HUES6 (cell line): ENCODE results near the gene SRD5A3.
"Not testable (repeated sequence)": the region's sequence is repeated elsewhere in the genome, so short reads cannot be mapped to it uniquely, and the experiment has no call there.

Experiments used
- H3K27ac ChIP-seq: 2 replicates; pipeline ENCODE4 v1.7.0; 2013; ENCODE audit warnings: low read depth, mild to moderate bottlenecking, low read length, inconsistent platforms
- H3K27me3 ChIP-seq: 2 replicates; pipeline ENCODE4 v1.6.1; 2013; ENCODE audit warnings: low read length; ENCODE audit not compliant: control insufficient read depth, insufficient read depth
- H3K36me3 ChIP-seq: 2 replicates; pipeline ENCODE4 v1.6.1; 2013; ENCODE audit warnings: low read length; ENCODE audit not compliant: control insufficient read depth, insufficient read depth
- H3K4me1 ChIP-seq: 2 replicates; pipeline ENCODE4 v1.6.1; 2013; ENCODE audit warnings: low read length; ENCODE audit not compliant: control insufficient read depth, insufficient read depth
- H3K4me3 ChIP-seq: 2 replicates; pipeline ENCODE4 v1.5.1; 2013; ENCODE audit warnings: low read depth, low read length
- H3K9ac ChIP-seq: one replicate; pipeline ENCODE4 v1.6.1; 2013; ENCODE audit warnings: mild to moderate bottlenecking, low read length
- H3K9me3 ChIP-seq: 2 replicates; pipeline ENCODE4 v1.6.1; 2013; ENCODE audit warnings: low read depth, low read length; ENCODE audit not compliant: control insufficient read depth, insufficient read depth

SRD5A3 gene

GRCh38 chr4:55346851-55347255, 811 bp downstream of the SRD5A3 start:
- peak overlapping the region; percentile 91 for H3K4me3 ChIP-seq
- H3K9me3 ChIP-seq, result peaks cover 8% of the 10 kb centered on the region; the same call in 1 of the 2 replicates
- peaks cover 3% of the 10 kb centered on the region; the same call in 1 of the 2 replicates for H3K36me3 ChIP-seq
- H3K27ac ChIP-seq, result peak overlapping the region; percentile 83; the same call in 1 of the 2 replicates
- H3K4me1 ChIP-seq, result 0 out of 2 replicates have a peak, but pooled peaks cover 11% of the 10 kb centered on the region
- H3K27me3 ChIP-seq, result no peaks in the 10 kb centered on the region
- H3K9ac ChIP-seq, result peak overlapping the region; percentile 94

GRCh38 chr4:55347610-55348228, 1.7 kb downstream of the SRD5A3 start:
- Histone ChIP-seq H3K9me3 (peaks cover 8% of the 10 kb centered on the region; the same call in 1 of the 2 replicates), H3K27ac (no peak overlapping the region), H3K4me1 (0 out of 2 replicates have a peak, but pooled peaks cover 11% of the 10 kb centered on the region), H3K36me3 (peaks cover 4% of the 10 kb centered on the region; the same call in 1 of the 2 replicates), H3K4me3 (0 out of 2 replicates have a peak overlapping the region, but pooled peaks have one; percentile 91), H3K9ac (no peak overlapping the region), H3K27me3 (no peaks in the 10 kb centered on the region)

- no peak overlapping the region for H3K4me3 ChIP-seq
- H3K27me3 ChIP-seq, result no peaks in the 10 kb centered on the region
- no peak overlapping the region for H3K9ac ChIP-seq
- H3K9me3 ChIP-seq, result peaks cover 4% of the 10 kb centered on the region; the same call in 1 of the 2 replicates
- 0 out of 2 replicates have a peak, but pooled peaks cover 11% of the 10 kb centered on the region for H3K4me1 ChIP-seq
- no peak overlapping the region for H3K27ac ChIP-seq
- peaks cover 4% of the 10 kb centered on the region; the same call in 1 of the 2 replicates for H3K36me3 ChIP-seq
Observed at GRCh38 chr4:55348466-55348865, 2.4 kb downstream of the SRD5A3 start.

GRCh38 chr4:55350870-55351269, 4.8 kb downstream of the SRD5A3 start:
- not testable (repeated sequence) for H3K27ac ChIP-seq

GRCh38 chr4:55351824-55352223, 5.8 kb downstream of the SRD5A3 start:
- H3K9ac ChIP-seq, result no peak overlapping the region
- H3K27ac ChIP-seq, result no peak overlapping the region
- no peaks in the 10 kb centered on the region for H3K27me3 ChIP-seq
- peaks cover 9% of the 10 kb centered on the region for H3K36me3 ChIP-seq
- H3K4me3 ChIP-seq, result no peak overlapping the region
- 0 out of 2 replicates have a peak, but pooled peaks cover 10% of the 10 kb centered on the region for H3K4me1 ChIP-seq
- H3K9me3 ChIP-seq, result no peaks in the 10 kb centered on the region

More at GRCh38 chr4:55350870-55351269, 4.8 kb downstream of the SRD5A3 start:
- not testable (repeated sequence) for H3K27me3 ChIP-seq, H3K9me3 ChIP-seq, H3K9ac ChIP-seq, H3K4me3 ChIP-seq, H3K36me3 ChIP-seq
- H3K4me1 ChIP-seq, result 0 out of 2 replicates have a peak, but pooled peaks cover 11% of the 10 kb centered on the region

GRCh38 chr4:55352726-55353125, 6.7 kb downstream of the SRD5A3 start:
- Histone ChIP-seq H3K4me1 (0 out of 2 replicates have a peak, but pooled peaks cover 2% of the 10 kb centered on the region), H3K27ac (no peak overlapping the region)

GRCh38 chr4:55353228-55353747, 7.2 kb downstream of the SRD5A3 start:
- H3K4me1 ChIP-seq, H3K27ac ChIP-seq, H3K4me3 ChIP-seq, H3K9ac ChIP-seq, H3K36me3 ChIP-seq, H3K9me3 ChIP-seq, H3K27me3 ChIP-seq: not testable (repeated sequence)

More at GRCh38 chr4:55352726-55353125, 6.7 kb downstream of the SRD5A3 start:
- no peaks in the 10 kb centered on the region for H3K27me3 ChIP-seq
- no peak overlapping the region for H3K9ac ChIP-seq
- H3K4me3 ChIP-seq, result no peak overlapping the region
- H3K9me3 ChIP-seq, result no peaks in the 10 kb centered on the region
- peaks cover 9% of the 10 kb centered on the region for H3K36me3 ChIP-seq

GRCh38 chr4:55354648-55355047, 8.6 kb downstream of the SRD5A3 start:
- Histone ChIP-seq H3K4me1 (0 out of 2 replicates have a peak, but pooled peaks cover 2% of the 10 kb centered on the region), H3K27me3 (no peaks in the 10 kb centered on the region), H3K9me3 (no peaks in the 10 kb centered on the region), H3K27ac (no peak overlapping the region), H3K9ac (no peak overlapping the region), H3K36me3 (peaks cover 11% of the 10 kb centered on the region), H3K4me3 (no peak overlapping the region)

- Histone ChIP-seq H3K9ac (no peak overlapping the region), H3K27me3 (no peaks in the 10 kb centered on the region), H3K27ac (no peak overlapping the region), H3K4me1 (0 out of 2 replicates have a peak, but pooled peaks cover 2% of the 10 kb centered on the region), H3K9me3 (no peaks in the 10 kb centered on the region), H3K36me3 (peaks cover 11% of the 10 kb centered on the region), H3K4me3 (no peak overlapping the region)
Observed at GRCh38 chr4:55355555-55355954, 9.5 kb downstream of the SRD5A3 start.

- H3K27me3 ChIP-seq, result no peaks in the 10 kb centered on the region
- H3K4me1 ChIP-seq, result 0 out of 2 replicates have a peak, but pooled peaks cover 2% of the 10 kb centered on the region
- H3K4me3 ChIP-seq, result no peak overlapping the region
- no peak overlapping the region for H3K27ac ChIP-seq
- no peaks in the 10 kb centered on the region for H3K9me3 ChIP-seq
- H3K9ac ChIP-seq, result no peak overlapping the region
- peaks cover 7% of the 10 kb centered on the region for H3K36me3 ChIP-seq
Observed at GRCh38 chr4:55356991-55357461, 11.0 kb downstream of the SRD5A3 start.

- Histone ChIP-seq H3K4me1 (0 out of 2 replicates have a peak, but pooled peaks cover 2% of the 10 kb centered on the region), H3K36me3 (peaks cover 7% of the 10 kb centered on the region), H3K9me3 (no peaks in the 10 kb centered on the region), H3K27me3 (no peaks in the 10 kb centered on the region), H3K4me3 (no peak overlapping the region), H3K9ac (no peak overlapping the region), H3K27ac (no peak overlapping the region)
Observed at GRCh38 chr4:55358246-55358645, 12.2 kb downstream of the SRD5A3 start.
